HG03064 (cell line): ENCODE measurements around the gene PDE4D.

Experiments used
- ATAC-seq: cut with Tn5 transposase; IDR thresholded peaks from one replicate; pipeline ENCODE4 v1.9.1; 2021; ENCODE audit warnings: low read depth; ENCODE audit not compliant: unreplicated experiment

PDE4D gene

GRCh38 chr5:59140133-59140532, 753.4 kb downstream of the PDE4D start:
- no peak for ATAC-seq

- no peak for ATAC-seq
Observed at GRCh38 chr5:59139695-59140094, 753.8 kb downstream of the PDE4D start.

GRCh38 chr5:59138509-59138908, 755.0 kb downstream of the PDE4D start:
- no peak for ATAC-seq

GRCh38 chr5:59137846-59138245, 755.7 kb downstream of the PDE4D start:
- no peak for ATAC-seq

- no peak for ATAC-seq
Observed at GRCh38 chr5:59136549-59136948, 757.0 kb downstream of the PDE4D start.

GRCh38 chr5:59134471-59135163, 758.9 kb downstream of the PDE4D start:
- no peak for ATAC-seq

GRCh38 chr5:59133764-59134261, 759.7 kb downstream of the PDE4D start:
- no peak for ATAC-seq

- no peak for ATAC-seq
Observed at GRCh38 chr5:59132131-59132530, 761.4 kb downstream of the PDE4D start.

GRCh38 chr5:59130431-59130830, 763.1 kb downstream of the PDE4D start:
- no peak for ATAC-seq

- no peak for ATAC-seq
Observed at GRCh38 chr5:59128646-59129290, 764.8 kb downstream of the PDE4D start.

- no peak for ATAC-seq
Observed at GRCh38 chr5:59126708-59127573, 766.6 kb downstream of the PDE4D start.

- ATAC-seq, result no peak
Observed at GRCh38 chr5:59126016-59126707, 767.4 kb downstream of the PDE4D start.

- no peak for ATAC-seq
Observed at GRCh38 chr5:59125011-59125961, 768.2 kb downstream of the PDE4D start.

GRCh38 chr5:59123595-59124561, 769.6 kb downstream of the PDE4D start:
- peak; percentile 65 for ATAC-seq

- no peak for ATAC-seq
Observed at GRCh38 chr5:59119480-59119879, 774.0 kb downstream of the PDE4D start.

- no peak for ATAC-seq
Observed at GRCh38 chr5:59117320-59117719, 776.2 kb downstream of the PDE4D start.

GRCh38 chr5:59116231-59116865, 777.2 kb downstream of the PDE4D start:
- no peak for ATAC-seq

GRCh38 chr5:59115345-59115744, 778.2 kb downstream of the PDE4D start:
- ATAC-seq, result no peak
